T-helper 17 cell (primary cell): ENCODE measurements around the gene ITGA11. TPM values are rescaled to one million over a fixed set of nuclear protein-coding genes. Genes with fewer than 3 reads are reported as not detected.

ENCODE experiments used
- ATAC-seq: fragments of 150-1000 bp; cut with Tn5 transposase; 2 replicates; pipeline ENCODE4 v1.10.0; 2021; ENCODE audit warnings: mild to moderate bottlenecking, moderate library complexity
- DNase-seq, 3 donors: peaks; one replicate each; pipeline versions ENCODE4 v3.0.0 to v3.0.0-alpha.2; 2020 to 2021
- H3K9me3 ChIP-seq: one replicate; pipeline ENCODE4 v1.7.0; 2013; ENCODE audit warnings: low read length, mild to moderate bottlenecking; ENCODE audit not compliant: control insufficient read depth, poor library complexity, severe bottlenecking
- H3K27ac Mint-ChIP-seq: one replicate; pipeline ENCODE4 v1.8.0; 2022; ENCODE audit warnings: mild to moderate bottlenecking, moderate library complexity, mixed read lengths
- H3K27me3 Mint-ChIP-seq: one replicate; pipeline ENCODE4 v1.8.0; 2022; ENCODE audit warnings: mixed read lengths
- H3K36me3 Mint-ChIP-seq: one replicate; pipeline ENCODE4 v1.8.0; 2022; ENCODE audit warnings: low read depth, mixed read lengths
- H3K4me1 Mint-ChIP-seq: one replicate; pipeline ENCODE4 v1.8.0; 2022; ENCODE audit warnings: mild to moderate bottlenecking, mixed read lengths
- H3K4me3 Mint-ChIP-seq: one replicate; pipeline ENCODE4 v1.8.0; 2022; ENCODE audit warnings: mild to moderate bottlenecking, moderate library complexity, mixed read lengths
- total RNA-seq, 4 donors: library from RNA in 2 of 4; stranded (reverse) in 2 of 4; gene quantifications; one replicate each; pipeline ENCODE4 v1.2.3 and lab custom pipeline; 2022 to 2026

ITGA11 gene
- total RNA-seq, 2 donors from 2014 or later, result 0.17 TPM; not detected in 1

GRCh38 chr15:68465861-68466560 lies 34.0 kb upstream of the ITGA11 start:
- no peak overlapping the region for H3K4me3 Mint-ChIP-seq
- ATAC-seq, result no peak
- peaks cover 26% of the 10 kb centered on the region for H3K27me3 Mint-ChIP-seq
- no peaks in the 10 kb centered on the region for H3K4me1 Mint-ChIP-seq
- no peak for DNase-seq
- H3K36me3 Mint-ChIP-seq, result peaks cover 5% of the 10 kb centered on the region
- no peak overlapping the region for H3K27ac Mint-ChIP-seq
- no peaks in the 10 kb centered on the region for H3K9me3 ChIP-seq

DNA sequence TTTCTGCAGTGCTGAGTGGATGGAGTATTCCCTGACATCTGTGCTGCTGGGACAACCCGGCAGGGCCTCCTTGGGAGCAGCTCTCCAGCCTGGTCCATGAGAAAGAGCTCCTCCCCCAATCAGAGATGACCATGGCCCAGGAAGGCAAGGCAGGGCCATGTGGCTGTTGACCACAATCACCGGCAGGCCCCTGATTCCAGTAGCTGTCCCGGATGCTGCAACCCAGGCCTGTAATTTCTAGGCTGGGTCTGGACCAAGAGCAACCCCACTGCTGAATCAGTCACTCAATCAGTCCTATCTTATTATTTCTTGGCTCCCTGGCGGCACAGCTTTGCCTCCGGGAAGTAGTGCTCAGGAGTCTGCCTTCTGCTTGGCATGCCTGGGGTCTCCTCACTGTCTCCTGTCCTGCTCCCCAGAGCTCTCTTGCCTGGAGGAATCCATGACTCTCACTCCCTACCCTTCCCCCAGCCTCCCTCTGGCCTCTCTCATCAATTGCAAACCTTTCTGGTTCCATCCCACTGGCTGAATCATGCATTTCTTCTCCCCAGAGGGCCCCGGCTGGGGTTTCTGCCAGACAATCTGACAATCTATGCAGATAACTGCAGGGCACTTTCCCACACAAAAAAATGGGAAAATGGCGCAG lies 32.6 kb upstream of the ITGA11 start:
- Mint-ChIP-seq H3K36me3 (peaks cover 5% of the 10 kb centered on the region), H3K27ac (no peak overlapping the region), H3K27me3 (peaks cover 24% of the 10 kb centered on the region), H3K4me1 (no peaks in the 10 kb centered on the region), H3K4me3 (no peak overlapping the region)
- no peaks in the 10 kb centered on the region for H3K9me3 ChIP-seq
- ATAC-seq (no peak), DNase-seq (no peak)

DNA sequence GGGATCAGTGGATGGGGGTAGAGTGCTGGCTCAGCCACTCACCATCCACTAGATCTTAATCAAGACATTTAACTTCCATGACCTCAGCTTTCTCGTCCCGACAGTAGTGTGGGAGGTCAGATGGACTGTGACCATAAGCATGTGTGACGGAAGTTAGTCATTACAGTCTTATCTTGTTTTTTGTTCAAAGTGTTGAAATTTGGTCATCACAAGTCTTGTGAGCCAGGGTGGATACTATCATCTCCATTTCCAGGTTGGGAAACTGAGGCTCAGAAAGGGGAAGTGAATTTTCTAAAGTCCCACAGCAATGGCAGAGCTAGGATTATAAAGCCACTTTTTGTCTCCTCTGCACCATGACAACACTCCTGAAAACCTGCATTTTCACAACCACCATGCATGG lies 32.0 kb upstream of the ITGA11 start:
- H3K36me3 Mint-ChIP-seq, result peaks cover 5% of the 10 kb centered on the region
- H3K9me3 ChIP-seq, result no peaks in the 10 kb centered on the region
- ATAC-seq, result no peak
- no peak for DNase-seq
- H3K4me1 Mint-ChIP-seq, result no peaks in the 10 kb centered on the region
- no peak overlapping the region for H3K4me3 Mint-ChIP-seq
- no peak overlapping the region for H3K27ac Mint-ChIP-seq
- H3K27me3 Mint-ChIP-seq, result peaks cover 18% of the 10 kb centered on the region

DNA sequence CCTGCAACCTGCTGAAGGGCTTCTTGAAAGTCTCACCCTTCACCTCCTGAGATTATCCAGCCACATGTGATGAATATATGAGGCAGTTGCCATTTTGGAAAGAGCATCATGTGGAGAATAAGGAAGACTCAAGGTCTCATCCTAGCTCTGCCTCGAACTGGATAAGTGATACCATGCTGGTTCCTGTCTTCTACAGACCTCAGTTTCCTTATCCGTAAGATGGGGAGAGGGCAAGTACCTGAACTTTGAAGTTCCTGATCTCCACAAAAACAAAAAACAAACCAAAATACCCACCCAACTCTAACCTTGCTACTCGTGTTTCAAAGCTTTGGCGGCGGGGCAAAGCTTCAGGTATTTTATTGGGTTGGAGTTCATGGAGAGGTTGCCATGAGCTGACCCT lies 31.5 kb upstream of the ITGA11 start:
- no peak for ATAC-seq
- no peak overlapping the region for H3K4me3 Mint-ChIP-seq
- H3K4me1 Mint-ChIP-seq, result no peaks in the 10 kb centered on the region
- peaks cover 2% of the 10 kb centered on the region for H3K36me3 Mint-ChIP-seq
- no peak overlapping the region for H3K27ac Mint-ChIP-seq
- no peak for DNase-seq
- peaks cover 16% of the 10 kb centered on the region for H3K27me3 Mint-ChIP-seq
- H3K9me3 ChIP-seq, result no peaks in the 10 kb centered on the region

- Mint-ChIP-seq H3K36me3 (no peaks in the 10 kb centered on the region), H3K4me1 (no peaks in the 10 kb centered on the region), H3K27me3 (peaks cover 8% of the 10 kb centered on the region), H3K4me3 (no peak overlapping the region), H3K27ac (no peak overlapping the region)
- H3K9me3 ChIP-seq, result no peaks in the 10 kb centered on the region
- ATAC-seq (no peak), DNase-seq (no peak)
Observed at GRCh38 chr15:68460166-68460565, 28.2 kb upstream of the ITGA11 start.

DNA sequence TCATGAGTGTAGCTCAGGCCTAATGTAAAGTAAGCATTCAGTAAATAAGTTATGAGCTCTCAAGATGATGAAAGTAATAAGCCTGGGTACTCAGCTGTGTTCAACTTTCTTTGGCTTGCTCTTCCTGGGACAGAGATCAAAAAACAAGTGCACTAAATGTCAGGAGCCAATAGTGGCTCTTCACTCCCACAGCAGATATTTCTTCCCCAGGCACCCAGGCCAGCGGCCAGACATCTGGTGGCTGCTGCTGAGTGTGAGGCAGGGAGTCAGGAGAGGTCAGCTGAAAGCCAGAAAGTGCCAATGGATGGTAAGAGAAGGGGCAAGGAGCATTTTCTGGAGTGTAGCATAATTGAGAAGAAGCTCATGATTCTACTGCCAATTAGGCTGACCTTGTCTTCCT lies 18.2 kb upstream of the ITGA11 start:
- peaks cover 73% of the 10 kb centered on the region for H3K27me3 Mint-ChIP-seq
- no peaks in the 10 kb centered on the region for H3K4me1 Mint-ChIP-seq
- H3K9me3 ChIP-seq, result no peaks in the 10 kb centered on the region
- DNase-seq (no peak), ATAC-seq (no peak)
- H3K36me3 Mint-ChIP-seq, result no peaks in the 10 kb centered on the region
- H3K4me3 Mint-ChIP-seq, result no peak overlapping the region
- H3K27ac Mint-ChIP-seq, result no peak overlapping the region

DNA sequence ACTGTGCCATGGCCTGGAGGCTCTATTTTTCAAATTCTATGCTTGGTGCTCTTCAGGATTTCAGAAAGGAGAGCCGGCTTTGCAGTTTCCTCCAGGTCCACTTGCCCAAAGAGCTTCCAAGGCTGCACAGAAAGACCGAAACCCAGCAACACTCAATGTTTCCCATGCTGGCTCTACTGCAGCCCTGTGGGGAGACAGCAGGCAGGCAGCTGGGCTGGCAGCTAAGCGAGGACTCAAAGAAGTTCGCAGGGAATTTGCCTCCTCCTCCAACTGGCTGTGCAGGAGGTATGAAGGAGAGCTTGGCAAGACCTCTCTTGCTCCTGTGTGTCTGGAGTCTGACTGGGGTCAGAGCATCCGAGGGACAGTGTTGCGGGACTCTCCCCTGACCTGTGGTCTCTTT lies 17.4 kb upstream of the ITGA11 start:
- Mint-ChIP-seq H3K4me3 (no peak overlapping the region), H3K36me3 (peaks cover 2% of the 10 kb centered on the region), H3K4me1 (no peaks in the 10 kb centered on the region), H3K27ac (no peak overlapping the region), H3K27me3 (peaks cover 70% of the 10 kb centered on the region)
- no peak for ATAC-seq
- H3K9me3 ChIP-seq, result no peaks in the 10 kb centered on the region
- DNase-seq, result no peak

- Mint-ChIP-seq H3K27me3 (peaks cover 70% of the 10 kb centered on the region), H3K36me3 (peaks cover 2% of the 10 kb centered on the region), H3K4me1 (no peaks in the 10 kb centered on the region), H3K27ac (no peak overlapping the region), H3K4me3 (no peak overlapping the region)
- no peak for DNase-seq
- no peaks in the 10 kb centered on the region for H3K9me3 ChIP-seq
- no peak for ATAC-seq
Observed at GRCh38 chr15:68447976-68448755, 16.2 kb upstream of the ITGA11 start.

DNA sequence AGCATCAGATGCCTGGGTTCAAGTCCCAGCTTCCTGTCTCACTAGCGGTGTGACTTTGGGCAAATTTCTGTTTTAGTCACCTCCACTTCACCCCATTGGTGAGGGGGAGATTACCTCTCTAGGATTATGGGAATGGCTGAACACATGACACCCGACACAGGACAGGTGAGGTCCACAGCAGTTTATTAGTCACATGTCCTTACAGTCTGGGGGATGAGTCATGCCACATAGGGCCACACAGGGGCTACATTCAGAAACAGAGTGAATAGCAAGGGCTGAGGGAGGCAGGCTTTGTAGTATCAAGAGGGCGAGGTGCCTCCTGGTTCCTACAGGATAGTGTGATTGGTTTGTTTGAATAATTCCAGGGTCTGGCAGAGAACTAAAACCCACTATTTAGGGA lies 15.2 kb upstream of the ITGA11 start:
- H3K27me3 Mint-ChIP-seq, result peaks cover 69% of the 10 kb centered on the region
- no peak overlapping the region for H3K27ac Mint-ChIP-seq
- DNase-seq (no peak), ATAC-seq (no peak)
- H3K4me3 Mint-ChIP-seq, result no peak overlapping the region
- H3K9me3 ChIP-seq, result no peaks in the 10 kb centered on the region
- no peaks in the 10 kb centered on the region for H3K4me1 Mint-ChIP-seq
- peaks cover 2% of the 10 kb centered on the region for H3K36me3 Mint-ChIP-seq

- no peaks in the 10 kb centered on the region for H3K9me3 ChIP-seq
- no peaks in the 10 kb centered on the region for H3K4me1 Mint-ChIP-seq
- peaks cover 81% of the 10 kb centered on the region for H3K27me3 Mint-ChIP-seq
- ATAC-seq (no peak), DNase-seq (no peak)
- peaks cover 2% of the 10 kb centered on the region for H3K36me3 Mint-ChIP-seq
- no peak overlapping the region for H3K27ac Mint-ChIP-seq
- no peak overlapping the region for H3K4me3 Mint-ChIP-seq
Observed at GRCh38 chr15:68445351-68445750, 13.4 kb upstream of the ITGA11 start.

- no peaks in the 10 kb centered on the region for H3K9me3 ChIP-seq
- Mint-ChIP-seq H3K27ac (no peak overlapping the region), H3K36me3 (peaks cover 2% of the 10 kb centered on the region), H3K4me3 (no peak overlapping the region), H3K4me1 (no peaks in the 10 kb centered on the region), H3K27me3 (peaks cover 83% of the 10 kb centered on the region)
- ATAC-seq (no peak), DNase-seq (no peak)
Observed at GRCh38 chr15:68444336-68444735, 12.4 kb upstream of the ITGA11 start.

DNA sequence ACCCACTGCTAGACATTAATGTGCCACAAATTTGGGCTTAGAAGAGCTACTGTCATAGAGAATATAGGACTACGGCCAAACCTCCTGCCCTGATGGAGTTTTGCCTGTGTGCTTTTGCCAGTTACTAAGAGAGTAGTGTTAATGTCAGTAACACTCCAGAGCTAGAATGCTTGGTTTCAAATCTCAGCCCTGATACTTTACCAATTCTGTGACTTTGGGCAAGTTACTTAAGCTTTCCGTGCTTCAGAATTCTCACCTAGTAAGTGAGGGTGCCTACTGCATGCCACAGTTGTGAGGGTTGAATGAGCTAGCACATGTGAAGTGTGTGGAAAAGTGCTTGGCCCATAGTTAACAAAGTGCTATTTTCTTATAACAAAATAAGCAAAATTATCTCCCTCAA lies 10.9 kb upstream of the ITGA11 start:
- no peak for ATAC-seq
- Mint-ChIP-seq H3K4me1 (no peaks in the 10 kb centered on the region), H3K4me3 (no peak overlapping the region), H3K36me3 (peaks cover 2% of the 10 kb centered on the region), H3K27me3 (peaks cover 92% of the 10 kb centered on the region), H3K27ac (no peak overlapping the region)
- no peaks in the 10 kb centered on the region for H3K9me3 ChIP-seq
- DNase-seq, result no peak

DNA sequence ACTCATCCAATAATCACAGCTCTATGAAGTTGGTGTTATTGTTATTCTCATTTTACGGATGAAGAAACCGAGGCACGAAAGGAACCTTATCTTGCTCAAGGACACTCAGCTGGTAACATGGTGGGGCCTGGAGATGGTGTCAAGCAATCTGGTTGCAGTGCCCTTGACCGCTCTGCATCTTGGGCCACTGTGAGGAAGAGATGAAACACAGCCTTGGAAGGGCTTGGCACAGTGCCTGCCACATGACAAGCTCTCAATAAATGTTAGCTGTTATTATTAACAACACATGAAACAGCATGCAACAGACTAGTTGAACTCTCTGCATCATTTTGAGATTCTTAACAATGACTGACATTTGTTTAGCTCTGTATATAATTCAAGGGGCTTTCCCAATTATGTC lies 10.1 kb upstream of the ITGA11 start:
- H3K9me3 ChIP-seq, result no peaks in the 10 kb centered on the region
- H3K27ac Mint-ChIP-seq, result no peak overlapping the region
- no peak for ATAC-seq
- DNase-seq, result no peak
- no peak overlapping the region for H3K4me3 Mint-ChIP-seq
- peaks cover 2% of the 10 kb centered on the region for H3K36me3 Mint-ChIP-seq
- H3K27me3 Mint-ChIP-seq, result peaks cover 93% of the 10 kb centered on the region
- H3K4me1 Mint-ChIP-seq, result no peaks in the 10 kb centered on the region
